NK-92 (cell line): ENCODE data around the gene XIAP.
"Not testable (repeated sequence)": the region's sequence is repeated elsewhere in the genome, so short reads cannot be mapped to it uniquely, and the experiment has no call there.

Experiments used
- DNase-seq: peaks from one replicate; lab custom pipeline; 2025; ENCODE audit not compliant: unreplicated experiment; lab: John Stamatoyannopoulos, UW

Gene XIAP

GRCh38 chrX:123873956-123874355 lies 14.1 kb downstream of the XIAP start:
- no peak for DNase-seq

- no peak for DNase-seq
These were observed 16.3 kb downstream of the XIAP start for GRCh38 chrX:123876177-123876576.

- no peak for DNase-seq
These were observed 17.0 kb downstream of the XIAP start for GRCh38 chrX:123876844-123877243.

- DNase-seq = no peak
These were observed 18.4 kb downstream of the XIAP start for GRCh38 chrX:123878252-123878721.

GRCh38 chrX:123881330-123881729 lies 21.5 kb downstream of the XIAP start:
- DNase-seq = no peak

GRCh38 chrX:123882391-123882790 lies 22.5 kb downstream of the XIAP start:
- no peak for DNase-seq

GRCh38 chrX:123884809-123885408 lies 25.1 kb downstream of the XIAP start:
- DNase-seq = no peak

DNA sequence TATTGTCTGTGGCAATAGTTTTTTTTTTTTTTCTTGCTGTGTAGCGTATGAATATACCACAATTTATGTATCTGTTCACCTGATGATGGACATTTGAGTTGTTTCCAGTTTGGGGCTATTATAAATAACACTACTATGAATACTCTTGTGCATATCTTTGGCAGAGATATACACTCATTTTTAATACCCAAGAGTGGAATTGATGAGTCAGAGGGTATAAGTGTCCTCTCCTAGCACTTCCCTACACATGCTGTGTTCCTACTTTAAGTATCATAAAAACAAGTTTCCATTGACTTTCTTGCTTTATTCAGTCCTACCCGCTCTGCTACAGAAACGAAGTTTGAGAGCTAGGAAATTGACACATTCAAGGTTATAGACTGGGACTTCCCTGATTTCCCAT lies 39.8 kb downstream of the XIAP start:
- DNase-seq = no peak

GRCh38 chrX:123903261-123903660 lies 43.4 kb downstream of the XIAP start:
- not testable (repeated sequence) for DNase-seq

DNA sequence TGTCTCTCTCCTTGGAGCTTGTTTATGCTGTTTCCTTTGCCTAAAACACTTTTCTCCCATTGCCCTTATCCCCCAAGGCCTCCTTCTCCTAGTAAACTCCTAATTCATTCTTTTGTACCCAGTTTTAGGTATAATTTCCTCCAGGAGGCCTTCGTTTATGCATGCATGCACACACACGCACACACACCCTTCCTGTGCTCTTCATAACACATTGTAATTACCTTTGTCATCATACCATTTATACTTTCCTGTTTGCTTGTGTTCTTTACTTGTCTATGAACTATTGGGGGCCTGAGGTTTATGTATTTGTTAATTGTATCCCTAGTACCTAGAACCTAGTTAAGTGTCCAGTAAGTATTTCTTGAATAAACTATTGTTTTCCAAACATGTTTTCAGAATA lies 45.5 kb downstream of the XIAP start:
- DNase-seq = no peak

GRCh38 chrX:123906557-123907316 lies 46.9 kb downstream of the XIAP start:
- DNase-seq = no peak

- DNase-seq = no peak
These were observed 49.7 kb downstream of the XIAP start for GRCh38 chrX:123909523-123909922.

GRCh38 chrX:123917069-123917468 lies 57.2 kb downstream of the XIAP start:
- DNase-seq = no peak

DNA sequence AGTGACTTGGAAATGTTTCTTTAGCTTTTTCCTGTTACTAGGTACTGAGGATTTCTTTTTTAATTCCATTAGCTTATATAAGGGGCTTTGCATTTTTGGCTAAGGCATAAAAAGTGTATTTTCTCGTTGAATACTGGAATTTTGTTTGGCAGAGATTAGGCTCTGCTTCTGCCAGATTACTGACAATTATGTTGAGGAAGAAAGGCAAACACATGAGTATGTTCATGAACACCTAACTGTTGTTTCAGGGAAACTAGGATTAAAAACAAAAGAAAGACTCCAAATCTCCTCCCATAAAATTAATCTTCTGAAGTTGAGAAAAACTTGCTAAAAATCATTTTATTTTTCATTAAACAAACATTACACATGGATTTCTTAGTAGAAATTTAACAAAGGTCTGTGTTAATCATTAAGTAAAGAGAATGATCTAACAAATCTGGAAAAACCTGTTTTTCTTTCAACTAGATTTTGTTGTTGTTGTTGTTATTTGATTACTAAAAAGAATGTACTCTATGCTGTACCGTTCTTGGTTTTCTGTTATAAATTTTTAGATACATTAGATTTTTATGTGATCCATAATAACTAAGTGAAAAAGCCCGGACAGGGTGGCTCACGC lies 58.4 kb downstream of the XIAP start:
- DNase-seq = no peak

GRCh38 chrX:123920105-123920785 lies 60.4 kb downstream of the XIAP start:
- DNase-seq = no peak

DNA sequence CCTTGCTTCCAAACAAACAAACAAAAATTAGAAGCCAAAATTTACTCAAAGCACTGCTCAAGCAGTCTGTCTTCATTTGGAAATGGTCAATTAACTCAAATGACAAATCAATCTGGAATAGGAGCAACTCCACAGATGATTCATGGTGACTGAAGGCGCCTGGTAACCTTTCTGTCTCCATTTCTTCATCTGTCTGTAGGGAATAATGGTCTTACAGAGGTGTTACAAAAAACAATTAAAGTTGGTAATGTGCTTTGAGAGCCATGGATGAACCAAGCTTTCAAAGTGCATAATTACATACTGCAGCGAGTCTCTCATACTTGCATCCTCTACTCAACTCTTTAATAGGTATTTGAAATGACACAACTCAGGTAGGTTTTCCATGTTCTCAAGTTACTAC lies 63.4 kb downstream of the XIAP start:
- DNase-seq = no peak

DNA sequence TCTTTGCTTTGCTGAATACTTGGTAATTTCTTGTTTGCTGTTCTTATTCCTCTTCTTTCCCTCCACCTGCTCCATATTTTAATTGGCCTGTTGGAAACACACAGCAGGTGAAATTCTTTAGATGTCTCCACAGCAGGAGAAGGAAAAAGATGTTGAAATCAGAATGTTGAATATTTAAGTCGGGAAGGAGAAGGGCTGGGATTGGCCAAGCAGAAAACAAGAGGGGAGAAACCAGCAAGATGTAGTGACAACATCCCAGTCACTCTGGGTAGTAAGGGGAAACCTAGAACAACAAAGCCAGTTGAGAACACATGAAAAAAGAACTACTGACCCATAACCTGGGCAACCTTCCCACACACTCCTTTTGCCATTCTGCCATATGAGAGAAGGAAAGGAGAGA lies 64.3 kb downstream of the XIAP start:
- no peak for DNase-seq

- no peak for DNase-seq
These were observed 68.0 kb downstream of the XIAP start for GRCh38 chrX:123927845-123928244.

GRCh38 chrX:123932055-123932454 lies 72.2 kb downstream of the XIAP start:
- not testable (repeated sequence) for DNase-seq

DNA sequence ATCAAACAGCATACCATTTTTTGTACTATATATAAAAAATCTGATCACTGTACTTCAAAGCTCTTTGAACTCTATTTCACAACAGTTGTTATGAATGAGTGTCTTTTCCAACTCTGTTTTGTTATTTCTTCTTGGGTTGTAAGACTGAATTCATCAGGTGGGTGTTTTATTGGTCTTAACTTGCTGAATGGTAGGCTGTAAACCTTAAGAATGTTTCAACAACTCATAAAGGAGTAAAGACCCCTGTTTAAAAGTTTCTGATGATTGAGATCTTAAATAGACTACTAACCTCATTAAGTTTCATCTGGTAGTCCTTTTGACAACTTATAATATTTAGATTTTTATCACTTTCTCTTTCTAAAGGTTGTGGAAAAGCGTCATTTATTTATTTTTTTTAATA lies 83.2 kb downstream of the XIAP start:
- no peak for DNase-seq

DNA sequence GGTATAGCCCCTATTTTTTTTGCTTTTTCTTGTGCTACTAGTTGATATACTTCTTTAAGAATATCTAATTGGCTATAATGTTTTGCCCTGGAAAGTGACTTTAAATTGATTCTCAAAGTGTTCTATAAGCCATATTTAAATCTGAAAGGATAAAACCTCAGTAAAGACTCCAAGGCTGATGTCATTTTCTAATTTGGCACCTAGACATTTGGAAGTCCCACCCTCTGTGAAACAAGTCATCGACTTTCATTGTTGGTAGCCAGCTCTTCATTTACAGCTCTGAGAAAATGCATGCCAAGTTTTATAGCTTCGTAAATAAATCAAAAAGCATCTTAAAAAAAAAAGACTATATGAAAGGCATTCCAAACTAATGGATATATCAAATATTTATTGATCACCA lies 83.6 kb downstream of the XIAP start:
- no peak for DNase-seq

DNA sequence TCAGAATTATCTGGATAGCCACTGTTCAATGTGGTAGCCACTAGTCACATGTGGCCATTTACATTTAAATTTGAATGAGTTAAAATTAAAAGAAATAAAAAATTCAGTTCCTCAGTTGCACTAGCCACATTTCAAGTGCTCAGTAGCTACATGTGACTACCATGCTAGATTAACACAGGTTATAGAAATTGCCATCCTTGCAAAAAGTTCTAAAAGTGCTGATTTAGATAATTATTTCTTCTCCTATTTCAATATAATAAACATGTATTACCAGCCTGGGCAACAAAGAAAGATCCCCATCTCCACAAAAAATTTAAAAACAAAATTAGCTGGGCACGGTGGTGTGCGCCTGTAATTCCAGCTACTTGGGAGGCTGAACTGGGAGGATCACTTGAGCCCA lies 90.0 kb downstream of the XIAP start:
- DNase-seq = no peak
